Neural progenitor cell (in vitro differentiated cells): ENCODE data around the gene MMP12. TPM values are rescaled to one million over a fixed set of nuclear protein-coding genes. Genes with fewer than 3 reads are reported as not detected.
A peak's percentile ranks its signal among the peaks of the same experiment; 100 is the strongest.

Experiments used
- DNase-seq: peaks from one replicate; pipeline ENCODE4 v3.0.0-alpha.2; 2016; ENCODE audit warnings: low spot score
- H2AFZ ChIP-seq: fragments of 200-600 bp; sonication (generic); replicated peaks from 2 replicates; pipeline ENCODE4 v1.6.1; 2016; ENCODE audit warnings: antibody characterized with exemption
- H3F3A ChIP-seq: fragments of 200-600 bp; sonication (generic); 2 replicates; pipeline ENCODE4 v1.6.1; 2016; ENCODE audit warnings: antibody characterized with exemption, low read depth
- H3K27ac ChIP-seq: fragments of 200-600 bp; sonication (generic); 2 replicates; pipeline ENCODE4 v1.5.1; 2016; ENCODE audit warnings: mild to moderate bottlenecking
- H3K27me3 ChIP-seq: fragments of 200-600 bp; sonication (generic); 2 replicates; pipeline ENCODE4 v1.6.1; 2016; ENCODE audit warnings: mild to moderate bottlenecking, moderate library complexity
- H3K36me3 ChIP-seq: fragments of 200-600 bp; sonication (generic); 2 replicates; pipeline ENCODE4 v1.5.1; 2016
- H3K4me1 ChIP-seq: fragments of 200-600 bp; sonication (generic); 2 replicates; pipeline ENCODE4 v1.6.1; 2016; ENCODE audit warnings: mixed run types
- H3K4me2 ChIP-seq: fragments of 200-600 bp; sonication (generic); 2 replicates; pipeline ENCODE4 v1.6.1; 2016
- H3K4me3 ChIP-seq: fragments of 200-600 bp; sonication (generic); 2 replicates; pipeline ENCODE4 v1.5.1; 2016
- H3K79me2 ChIP-seq: fragments of 200-600 bp; sonication (generic); 2 replicates; pipeline ENCODE4 v1.6.1; 2016; ENCODE audit warnings: low read depth
- H3K9ac ChIP-seq: fragments of 200-600 bp; sonication (generic); 2 replicates; pipeline ENCODE4 v1.6.1; 2016
- H3K9me3 ChIP-seq: fragments of 200-600 bp; sonication (generic); 2 replicates; pipeline ENCODE4 v1.5.1; 2016; ENCODE audit warnings: low read depth
- H4K20me1 ChIP-seq: fragments of 200-600 bp; sonication (generic); 2 replicates; pipeline ENCODE4 v1.6.1; 2016; ENCODE audit warnings: low read depth
- H3K27ac Mint-ChIP-seq: 3 replicates; pipeline ENCODE4 v1.8.0; 2021; ENCODE audit warnings: mixed read lengths
- H3K27me3 Mint-ChIP-seq: 2 replicates; pipeline ENCODE4 v1.8.0; 2022; ENCODE audit warnings: low read depth, mild to moderate bottlenecking, inconsistent platforms, moderate library complexity, mixed read lengths; ENCODE audit not compliant: insufficient read depth
- H3K36me3 Mint-ChIP-seq: 3 replicates; pipeline ENCODE4 v1.8.0; 2021; ENCODE audit warnings: mixed read lengths
- H3K4me1 Mint-ChIP-seq: 3 replicates; pipeline ENCODE4 v1.8.0; 2021; ENCODE audit warnings: mixed read lengths
- H3K4me3 Mint-ChIP-seq: 3 replicates; pipeline ENCODE4 v1.8.0; 2021; ENCODE audit warnings: mild to moderate bottlenecking, moderate library complexity, mixed read lengths
- H3K9me3 Mint-ChIP-seq: 3 replicates; pipeline ENCODE4 v1.8.0; 2020; ENCODE audit warnings: mixed read lengths
- EZH2 ChIP-seq: fragments of 200-600 bp; sonication (generic); IDR thresholded peaks from 2 replicates; pipeline ENCODE4 v1.6.1; 2017; ENCODE audit warnings: antibody characterized with exemption, mild to moderate bottlenecking, moderate library complexity
- EZH2phosphoT487 ChIP-seq: fragments of 200-600 bp; sonication (generic); IDR thresholded peaks from 2 replicates; pipeline ENCODE4 v1.6.1; 2017; ENCODE audit warnings: antibody characterized with exemption
- total RNA-seq: library from RNA; depleted of rRNA; stranded (reverse); fragments of >200 nt; gene quantifications from 2 replicates; pipeline ENCODE4 v1.2.3, GENCODE V29; 2015; ENCODE audit warnings: low replicate concordance
- TF ChIP-seq, protein P1 (sequence below): fragments of 200-600 bp; sonication (generic); IDR thresholded peaks from 2 replicates; pipeline ENCODE4 v1.5.1; 2017; ENCODE audit warnings: antibody characterized with exemption, mild to moderate bottlenecking

MMP12 gene
- total RNA-seq, 1 donor from 2014 or later = not detected

DNA sequence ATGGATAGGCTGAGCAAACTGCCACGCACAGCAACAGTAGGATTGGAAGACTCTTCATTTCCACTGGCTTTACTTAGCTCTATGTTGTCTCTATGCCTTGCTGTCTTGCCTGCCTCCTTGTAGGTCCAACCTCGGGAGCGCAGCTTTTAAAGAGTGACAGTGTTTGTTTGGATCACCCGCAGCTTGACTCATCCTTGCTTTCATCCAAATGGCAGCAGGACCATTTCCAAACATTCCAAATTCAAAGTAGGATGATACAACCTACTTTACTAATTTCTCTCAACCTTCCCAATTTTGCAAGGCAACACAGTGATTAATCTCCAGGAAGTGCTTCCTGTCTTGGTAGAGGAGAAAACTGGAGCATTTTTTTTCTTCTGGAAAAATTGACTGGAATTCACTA is 31.3 kb downstream of the MMP12 start, which contains the start of gene MMP3:
TSS of gene MMP3 (minus strand) at position 121 of the 400 bp plus-strand sequence. CDS start at position 58, 63 bp downstream.
- no peak within 1 kb of the TSS for H3K4me3 ChIP-seq
- no peak for DNase-seq
- H3K27me3 ChIP-seq = no peaks in the 10 kb centered on the region
- H3K27ac ChIP-seq = no peak within 1 kb of the TSS
- no peak within 1 kb of the TSS for H3K4me2 ChIP-seq
- TF ChIP-seq EZH2phosphoT487 (no peak), EZH2 (no peak)
- TF ChIP-seq, protein P1, sequence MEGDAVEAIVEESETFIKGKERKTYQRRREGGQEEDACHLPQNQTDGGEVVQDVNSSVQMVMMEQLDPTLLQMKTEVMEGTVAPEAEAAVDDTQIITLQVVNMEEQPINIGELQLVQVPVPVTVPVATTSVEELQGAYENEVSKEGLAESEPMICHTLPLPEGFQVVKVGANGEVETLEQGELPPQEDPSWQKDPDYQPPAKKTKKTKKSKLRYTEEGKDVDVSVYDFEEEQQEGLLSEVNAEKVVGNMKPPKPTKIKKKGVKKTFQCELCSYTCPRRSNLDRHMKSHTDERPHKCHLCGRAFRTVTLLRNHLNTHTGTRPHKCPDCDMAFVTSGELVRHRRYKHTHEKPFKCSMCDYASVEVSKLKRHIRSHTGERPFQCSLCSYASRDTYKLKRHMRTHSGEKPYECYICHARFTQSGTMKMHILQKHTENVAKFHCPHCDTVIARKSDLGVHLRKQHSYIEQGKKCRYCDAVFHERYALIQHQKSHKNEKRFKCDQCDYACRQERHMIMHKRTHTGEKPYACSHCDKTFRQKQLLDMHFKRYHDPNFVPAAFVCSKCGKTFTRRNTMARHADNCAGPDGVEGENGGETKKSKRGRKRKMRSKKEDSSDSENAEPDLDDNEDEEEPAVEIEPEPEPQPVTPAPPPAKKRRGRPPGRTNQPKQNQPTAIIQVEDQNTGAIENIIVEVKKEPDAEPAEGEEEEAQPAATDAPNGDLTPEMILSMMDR = no peak
- Mint-ChIP-seq H3K4me1 (no peaks in the 10 kb centered on the region), H3K36me3 (no peaks in the 10 kb centered on the region), H3K27ac (no peak within 1 kb of the TSS), H3K9me3 (no peaks in the 10 kb centered on the region), H3K4me3 (no peak within 1 kb of the TSS), H3K27me3 (no peaks in the 10 kb centered on the region)
- H3K9me3 ChIP-seq = no peaks in the 10 kb centered on the region
- H4K20me1 ChIP-seq = no peaks in the 10 kb centered on the region
- H3K4me1 ChIP-seq = no peaks in the 10 kb centered on the region
- H3F3A ChIP-seq = no peaks in the 10 kb centered on the region
- H2AFZ ChIP-seq = peak within 1 kb of the TSS; percentile 36
- H3K79me2 ChIP-seq = no peaks in the 10 kb centered on the region
- H3K36me3 ChIP-seq = no peaks in the 10 kb centered on the region
- no peak within 1 kb of the TSS for H3K9ac ChIP-seq

DNA sequence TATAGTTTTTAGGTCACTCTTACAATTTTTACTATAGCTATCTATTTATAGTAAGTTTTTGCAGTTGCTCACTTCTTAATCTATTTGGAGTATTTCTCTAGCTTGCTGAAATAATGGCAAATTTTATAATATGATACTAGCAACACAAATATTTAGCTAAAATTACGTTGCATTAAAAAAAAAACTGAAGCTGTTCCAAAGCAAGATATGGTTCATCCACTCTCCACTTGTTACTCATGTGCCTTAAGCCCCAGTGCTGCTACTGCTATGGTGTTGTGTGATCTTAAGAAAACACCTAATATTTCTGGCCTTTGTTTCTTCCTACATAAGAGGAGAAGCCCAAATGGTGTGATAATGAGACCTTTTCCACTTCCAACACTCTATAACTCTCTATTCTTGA is 31.9 kb downstream of the MMP12 start:
- TF ChIP-seq EZH2 = no peak
- no peak for TF ChIP-seq EZH2phosphoT487
- TF ChIP-seq, protein P1 = no peak
- Histone ChIP-seq H3K4me3 (no peak overlapping the region), H2AFZ (peak overlapping the region; percentile 36), H4K20me1 (no peaks in the 10 kb centered on the region), H3K4me1 (no peaks in the 10 kb centered on the region), H3F3A (no peaks in the 10 kb centered on the region), H3K9ac (no peak overlapping the region), H3K27me3 (no peaks in the 10 kb centered on the region), H3K36me3 (no peaks in the 10 kb centered on the region), H3K9me3 (no peaks in the 10 kb centered on the region), H3K79me2 (no peaks in the 10 kb centered on the region), H3K4me2 (no peak overlapping the region), H3K27ac (no peak overlapping the region)
- H3K4me1 Mint-ChIP-seq = no peaks in the 10 kb centered on the region
- no peak overlapping the region for H3K4me3 Mint-ChIP-seq
- no peaks in the 10 kb centered on the region for H3K27me3 Mint-ChIP-seq
- no peak overlapping the region for H3K27ac Mint-ChIP-seq
- no peaks in the 10 kb centered on the region for H3K9me3 Mint-ChIP-seq
- no peak for DNase-seq
- no peaks in the 10 kb centered on the region for H3K36me3 Mint-ChIP-seq

DNA sequence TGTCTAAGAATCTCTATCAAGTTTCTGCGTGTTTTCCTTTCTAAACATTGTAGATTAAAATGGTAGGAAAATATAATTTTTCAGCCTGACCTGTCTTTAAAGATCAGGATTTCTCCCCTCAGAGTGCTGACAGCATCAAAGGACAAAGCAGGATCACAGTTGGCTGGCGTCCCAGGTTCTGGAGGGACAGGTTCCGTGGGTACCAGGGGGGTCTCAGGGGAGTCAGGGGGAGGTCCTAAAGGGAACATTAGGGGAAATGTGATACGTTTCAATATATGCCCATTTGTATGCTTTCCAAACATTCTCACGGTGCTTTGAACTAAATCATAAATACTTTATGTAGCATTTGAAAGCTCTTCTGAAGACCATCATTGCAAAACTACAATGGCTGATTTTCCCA is 34.8 kb downstream of the MMP12 start:
- DNase-seq = no peak

More for the DNA sequence above, 34.8 kb downstream of the MMP12 start:
- Histone ChIP-seq H3K4me1 (peaks cover 10% of the 10 kb centered on the region), H3K4me2 (no peak overlapping the region), H2AFZ (no peak overlapping the region), H3K36me3 (no peaks in the 10 kb centered on the region), H3K4me3 (no peak overlapping the region), H3K9ac (no peak overlapping the region), H3K27ac (no peak overlapping the region), H3F3A (no peaks in the 10 kb centered on the region), H3K9me3 (no peaks in the 10 kb centered on the region), H3K27me3 (no peaks in the 10 kb centered on the region), H4K20me1 (no peaks in the 10 kb centered on the region), H3K79me2 (no peaks in the 10 kb centered on the region)
- TF ChIP-seq EZH2phosphoT487 (no peak), EZH2 (no peak)
- TF ChIP-seq, protein P1 = no peak
- H3K36me3 Mint-ChIP-seq = no peaks in the 10 kb centered on the region
- no peaks in the 10 kb centered on the region for H3K27me3 Mint-ChIP-seq
- H3K4me3 Mint-ChIP-seq = no peak overlapping the region
- H3K4me1 Mint-ChIP-seq = peaks cover 13% of the 10 kb centered on the region
- no peaks in the 10 kb centered on the region for H3K9me3 Mint-ChIP-seq
- no peak overlapping the region for H3K27ac Mint-ChIP-seq
